Skin epidermis (tissue), 12 donors: Measurements from ENCODE around the gene TRERF1.
"Not testable (repeated sequence)": the region's sequence is repeated elsewhere in the genome, so short reads cannot be mapped to it uniquely, and the experiment has no call there.

ENCODE experiments used
- H3K27ac ChIP-seq, 21 experiments: fragments of 200-600 bp; sonication (generic) in 11 of 21; one replicate each; pipeline ENCODE4 v1.5.0; 2020; ENCODE audit warnings: mild to moderate bottlenecking in 3 of 21, inconsistent platforms in 2 of 21, moderate library complexity in 2 of 21
- H3K4me3 ChIP-seq, 7 experiments: fragments of 200-600 bp; sonication (generic) in 2 of 7; one replicate each; pipeline ENCODE4 v1.5.0; 2020; ENCODE audit warnings: inconsistent platforms in 2 of 7, mild to moderate bottlenecking in 2 of 7, moderate library complexity in 1 of 7

TRERF1 gene, protein sequence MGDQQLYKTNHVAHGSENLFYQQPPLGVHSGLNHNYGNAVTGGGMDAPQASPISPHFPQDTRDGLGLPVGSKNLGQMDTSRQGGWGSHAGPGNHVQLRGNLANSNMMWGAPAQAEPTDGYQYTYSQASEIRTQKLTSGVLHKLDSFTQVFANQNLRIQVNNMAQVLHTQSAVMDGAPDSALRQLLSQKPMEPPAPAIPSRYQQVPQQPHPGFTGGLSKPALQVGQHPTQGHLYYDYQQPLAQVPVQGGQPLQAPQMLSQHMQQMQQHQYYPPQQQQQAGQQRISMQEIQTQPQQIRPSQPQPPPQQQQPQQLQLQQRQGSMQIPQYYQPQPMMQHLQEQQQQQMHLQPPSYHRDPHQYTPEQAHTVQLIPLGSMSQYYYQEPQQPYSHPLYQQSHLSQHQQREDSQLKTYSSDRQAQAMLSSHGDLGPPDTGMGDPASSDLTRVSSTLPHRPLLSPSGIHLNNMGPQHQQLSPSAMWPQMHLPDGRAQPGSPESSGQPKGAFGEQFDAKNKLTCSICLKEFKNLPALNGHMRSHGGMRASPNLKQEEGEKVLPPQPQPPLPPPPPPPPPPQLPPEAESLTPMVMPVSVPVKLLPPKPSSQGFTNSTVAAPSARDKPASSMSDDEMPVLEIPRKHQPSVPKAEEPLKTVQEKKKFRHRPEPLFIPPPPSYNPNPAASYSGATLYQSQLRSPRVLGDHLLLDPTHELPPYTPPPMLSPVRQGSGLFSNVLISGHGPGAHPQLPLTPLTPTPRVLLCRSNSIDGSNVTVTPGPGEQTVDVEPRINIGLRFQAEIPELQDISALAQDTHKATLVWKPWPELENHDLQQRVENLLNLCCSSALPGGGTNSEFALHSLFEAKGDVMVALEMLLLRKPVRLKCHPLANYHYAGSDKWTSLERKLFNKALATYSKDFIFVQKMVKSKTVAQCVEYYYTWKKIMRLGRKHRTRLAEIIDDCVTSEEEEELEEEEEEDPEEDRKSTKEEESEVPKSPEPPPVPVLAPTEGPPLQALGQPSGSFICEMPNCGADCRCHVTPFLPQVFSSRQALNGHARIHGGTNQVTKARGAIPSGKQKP (N-terminal part only)

DNA sequence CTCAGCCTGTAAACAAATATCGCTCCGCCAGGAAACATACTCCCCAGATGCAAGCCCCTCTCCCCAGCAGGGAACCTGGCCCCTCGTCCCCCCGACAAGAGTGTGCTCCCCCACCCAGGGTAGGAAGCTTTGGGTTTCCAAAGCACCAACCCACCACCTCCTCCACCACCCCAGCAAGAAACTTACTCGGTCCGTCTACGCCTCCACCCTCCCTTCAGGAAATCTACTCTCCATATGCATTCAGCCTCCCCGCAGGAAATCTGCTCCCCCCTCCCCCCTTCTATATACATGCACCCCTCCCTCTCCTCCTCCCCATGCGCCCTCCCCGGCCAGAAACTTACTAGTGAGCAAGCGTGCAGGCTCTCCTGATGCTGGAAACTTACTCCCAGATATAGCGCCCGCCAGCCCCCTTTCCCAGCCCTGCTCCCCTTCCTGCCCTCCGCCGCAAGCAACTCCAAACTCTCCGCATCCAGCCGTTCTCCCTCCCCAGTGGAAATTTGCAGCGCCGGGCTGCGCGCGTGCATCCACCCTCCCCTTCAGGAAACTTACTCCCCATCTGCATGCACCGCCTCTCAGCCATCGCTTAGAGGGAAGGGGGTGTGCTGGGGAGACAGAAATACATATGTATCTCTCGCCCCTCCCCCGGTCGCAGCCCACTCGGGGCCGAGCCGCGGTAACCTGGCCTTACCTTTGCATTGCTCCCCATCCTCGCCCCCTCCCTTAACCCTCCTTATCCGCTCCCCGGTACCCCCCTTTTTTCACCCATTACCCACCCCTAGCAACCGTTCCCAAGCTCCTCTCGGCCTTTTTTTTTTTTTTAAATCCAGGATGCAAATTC is at the start of gene TRERF1:
TRERF1 (minus strand) TSS at position 594 of the 838 bp plus-strand sequence. CDS start 182,336 bp downstream, outside the sequence.
- H3K4me3 ChIP-seq, result peak within 1 kb of the TSS; percentile 51 to 90 (median 73)
- peak within 1 kb of the TSS; percentile 57 to 97 (median 85) for H3K27ac ChIP-seq

DNA sequence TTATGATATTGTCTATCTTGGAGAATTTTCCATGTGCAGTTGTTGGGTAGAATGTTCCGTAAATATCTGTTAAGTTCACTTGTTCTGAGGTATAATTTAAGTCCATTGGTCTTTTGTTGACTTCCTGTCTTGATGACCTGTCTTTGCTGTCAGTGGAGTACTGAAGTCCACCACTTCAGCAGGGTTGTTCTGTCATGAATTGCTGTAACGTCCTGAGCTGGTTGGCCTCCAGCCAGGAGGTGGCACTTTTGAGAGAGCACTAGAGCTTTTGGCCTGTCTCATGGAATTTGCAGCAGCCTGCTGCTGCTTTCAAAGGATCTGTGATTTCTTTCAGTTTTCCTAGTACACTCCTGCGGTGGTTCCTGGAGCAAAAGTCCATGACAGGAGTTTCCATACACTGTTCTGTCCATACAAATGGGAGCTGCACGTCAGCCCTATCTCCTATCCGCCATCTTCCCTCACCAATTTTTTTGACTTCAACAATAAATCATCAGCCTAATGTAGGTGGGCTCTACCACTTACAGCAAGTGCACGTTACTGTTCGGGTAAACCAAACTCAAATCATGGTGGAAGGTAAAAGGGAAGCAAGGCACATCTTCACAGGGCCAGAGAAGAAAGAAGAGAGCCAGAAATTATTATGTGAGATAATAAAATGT is 46.9 kb upstream of the TRERF1 start:
- Histone ChIP-seq H3K27ac (no peak overlapping the region), H3K4me3 (no peak overlapping the region)

GRCh38 chr6:42493914-42494539 is 42.3 kb upstream of the TRERF1 start:
- H3K4me3 ChIP-seq, result no peak overlapping the region
- no peak overlapping the region for H3K27ac ChIP-seq

- Histone ChIP-seq H3K27ac (no peak overlapping the region), H3K4me3 (no peak overlapping the region)
Measured at GRCh38 chr6:42488129-42488528, 36.4 kb upstream of the TRERF1 start.

DNA sequence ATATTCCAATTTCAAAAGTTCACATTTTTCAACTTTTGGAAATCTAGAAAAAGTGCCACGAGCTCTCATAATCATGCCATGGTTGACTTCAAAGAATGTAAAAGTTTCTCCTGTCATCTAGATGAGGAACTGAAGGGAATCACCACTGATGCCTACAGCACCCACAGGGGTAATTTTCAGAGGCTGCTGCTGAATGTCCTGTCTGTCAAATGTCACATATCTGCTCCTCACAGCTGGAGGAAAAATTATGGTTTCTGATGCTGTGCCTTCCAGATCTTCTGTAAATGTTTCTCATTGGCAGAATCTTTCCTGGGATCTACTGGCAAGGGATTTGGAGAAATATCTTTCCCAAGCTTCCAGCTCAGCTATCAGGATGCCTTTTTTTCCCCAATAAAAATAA is 32.5 kb upstream of the TRERF1 start:
- Histone ChIP-seq H3K27ac (no peak overlapping the region), H3K4me3 (no peak overlapping the region)

GRCh38 chr6:42482174-42482573 is 30.4 kb upstream of the TRERF1 start:
- H3K4me3 ChIP-seq, result no peak overlapping the region
- H3K27ac ChIP-seq, result no peak overlapping the region

GRCh38 chr6:42471714-42472113 is 20.0 kb upstream of the TRERF1 start:
- no peak overlapping the region for H3K4me3 ChIP-seq
- no peak overlapping the region for H3K27ac ChIP-seq

DNA sequence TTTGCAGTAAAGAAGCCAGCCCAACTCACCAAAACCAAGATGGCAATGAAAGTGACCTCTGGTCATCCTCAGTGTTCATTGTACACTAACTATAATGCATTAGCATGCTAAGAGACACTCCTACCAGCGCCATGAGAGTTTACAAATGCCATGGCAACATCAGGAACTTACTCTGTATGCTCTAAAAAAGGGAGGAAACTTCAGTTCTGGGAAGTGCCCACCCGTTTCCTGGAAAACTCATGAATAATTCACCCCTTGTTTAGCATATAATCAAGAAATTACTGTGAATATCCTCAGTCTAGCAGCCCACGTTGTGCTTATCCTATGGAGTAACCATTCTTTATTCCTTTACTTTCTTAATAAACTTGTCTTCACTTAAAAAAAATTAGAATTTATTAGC is 19.4 kb upstream of the TRERF1 start:
- Histone ChIP-seq H3K27ac (no peak overlapping the region), H3K4me3 (no peak overlapping the region)

DNA sequence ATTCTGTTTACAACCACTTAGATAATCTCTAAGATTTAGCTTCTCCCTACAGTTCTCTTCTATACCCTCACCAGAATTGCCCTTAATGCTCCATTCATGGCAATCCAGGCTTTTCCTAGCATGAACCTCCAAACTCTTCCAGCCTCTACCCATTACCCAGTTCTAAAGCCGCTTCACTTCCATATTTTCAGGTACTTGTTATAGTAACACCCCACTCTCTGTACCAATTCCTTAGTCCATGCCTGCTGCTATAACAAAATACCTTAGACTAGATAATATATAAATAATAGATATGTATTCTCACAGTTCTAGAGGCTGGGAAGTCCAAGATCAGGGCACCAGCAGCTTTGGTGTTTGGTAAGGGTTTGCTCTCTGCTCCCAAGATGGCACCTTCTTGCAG is 16.5 kb upstream of the TRERF1 start:
- no peak overlapping the region for H3K27ac ChIP-seq
- no peak overlapping the region for H3K4me3 ChIP-seq

- Histone ChIP-seq H3K4me3 (no peak overlapping the region), H3K27ac (no peak overlapping the region)
Measured at GRCh38 chr6:42467651-42468050, 15.9 kb upstream of the TRERF1 start.

DNA sequence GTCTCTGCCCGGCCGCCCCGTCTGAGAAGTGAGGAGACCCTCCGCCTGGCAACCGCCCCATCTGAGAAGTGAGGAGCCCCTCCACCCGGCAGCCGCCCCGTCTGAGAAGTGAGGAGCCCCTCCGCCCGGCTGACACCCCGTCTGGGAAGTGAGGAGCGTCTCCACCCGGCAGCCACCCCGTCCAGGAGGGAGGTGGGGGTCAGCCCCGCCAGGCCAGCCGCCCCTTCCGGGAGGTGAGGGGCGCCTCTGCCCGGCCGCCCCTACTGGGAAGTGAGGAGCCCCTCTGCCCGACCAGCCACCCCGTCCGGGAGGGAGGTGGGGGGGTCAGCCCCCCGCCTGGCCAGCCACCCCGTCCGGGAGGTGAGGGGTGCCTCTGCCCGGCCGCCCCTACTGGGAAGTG is 14.7 kb upstream of the TRERF1 start:
- not testable (repeated sequence) for H3K4me3 ChIP-seq, H3K27ac ChIP-seq

DNA sequence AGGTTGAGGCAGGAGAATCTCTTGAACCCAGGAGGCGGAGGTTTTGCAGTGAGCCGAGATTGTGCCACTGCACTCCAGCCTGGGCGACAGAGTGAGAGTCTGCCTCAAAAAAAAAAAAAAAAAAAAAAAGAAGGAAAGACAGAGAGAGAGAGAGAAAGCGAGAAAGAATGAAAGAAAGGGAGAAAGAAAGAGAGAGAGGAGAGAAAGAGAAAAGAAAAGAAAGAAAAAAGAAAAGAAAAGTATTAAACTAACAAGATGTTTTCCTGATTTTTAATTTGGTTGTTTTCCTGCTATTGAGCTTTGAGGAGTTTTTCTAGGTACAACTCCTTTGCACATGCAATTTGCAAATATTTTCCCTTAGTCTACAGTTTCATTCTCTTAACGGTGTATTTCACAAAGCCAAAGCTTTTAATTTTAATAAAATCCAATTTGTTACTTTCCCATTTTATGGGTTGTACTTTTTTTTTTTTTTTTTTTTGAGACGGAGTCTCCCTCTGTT is 10.8 kb upstream of the TRERF1 start:
- H3K4me3 ChIP-seq, result no peak overlapping the region
- no peak overlapping the region for H3K27ac ChIP-seq

GRCh38 chr6:42460883-42461282 is 9.2 kb upstream of the TRERF1 start:
- H3K27ac ChIP-seq, result no peak overlapping the region
- no peak overlapping the region for H3K4me3 ChIP-seq

GRCh38 chr6:42459888-42460287 is 8.2 kb upstream of the TRERF1 start:
- H3K27ac ChIP-seq, result no peak overlapping the region
- no peak overlapping the region for H3K4me3 ChIP-seq

- Histone ChIP-seq H3K4me3 (peak overlapping the region in 2 of 7 experiments; percentile 80 to 83), H3K27ac (peak overlapping the region in 6 of 21 experiments; percentile 11 to 86 (median 30))
Measured at GRCh38 chr6:42454428-42454791, 2.7 kb upstream of the TRERF1 start.

- Histone ChIP-seq H3K27ac (peak overlapping the region in 17 of 21 experiments; percentile 1 to 97 (median 86)), H3K4me3 (peak overlapping the region; percentile 51 to 90 (median 73))
Measured at GRCh38 chr6:42453654-42454427, 2.1 kb upstream of the TRERF1 start.

GRCh38 chr6:42453031-42453653 is 1.4 kb upstream of the TRERF1 start:
- H3K27ac ChIP-seq, result peak overlapping the region in 20 of 21 experiments; percentile 61 to 97 (median 86)
- peak overlapping the region; percentile 51 to 90 (median 73) for H3K4me3 ChIP-seq
